Right lobe of liver (tissue), 6 donors: ENCODE results near the gene PDIA5. TPM values are rescaled to one million over a fixed set of nuclear protein-coding genes. Genes with fewer than 3 reads are reported as not detected.
A peak's percentile ranks its signal among the peaks of the same experiment; 100 is the strongest.

Experiments used
- ATAC-seq, 4 donors: fragments of 200-7000 bp; cut with Tn5 transposase; one replicate each; pipeline ENCODE4 v1.9.1; 2020; ENCODE audit warnings: mild to moderate bottlenecking in 4 of 4, moderate library complexity in 4 of 4
- DNase-seq, 3 donors: peaks; one replicate each; pipeline ENCODE4 v3.0.0-alpha.2; 2020
- H3K27ac ChIP-seq, 3 donors: fragments of 200-600 bp; one replicate each; pipeline ENCODE4 v1.8.0; 2022
- H3K27me3 ChIP-seq, 2 donors: fragments of 200-600 bp; one replicate each; pipeline ENCODE4 v1.8.0; 2022
- H3K36me3 ChIP-seq, 4 donors: fragments of 200-600 bp; sonication (generic) in 1 of 4; one replicate each; pipeline versions ENCODE4 v1.5.1 to v1.8.0; 2017 to 2022; ENCODE audit warnings: control low read depth in 1 of 4
- H3K4me1 ChIP-seq, 4 donors: fragments of 200-600 bp; sonication (generic) in 1 of 4; one replicate each; pipeline versions ENCODE4 v1.5.1 to v1.8.0; 2017 to 2022; ENCODE audit warnings: control low read depth in 1 of 4
- H3K4me3 ChIP-seq, 3 donors: fragments of 200-600 bp; one replicate each; pipeline ENCODE4 v1.8.0; 2022
- H3K9me3 ChIP-seq, 4 donors: fragments of 200-600 bp; sonication (generic) in 1 of 4; one replicate each; pipeline versions ENCODE4 v1.5.1 to v1.8.0; 2017 to 2022; ENCODE audit warnings: control low read depth in 1 of 4
- CTCF ChIP-seq, 4 donors: fragments of 200-600 bp in 3 of 4; fragments of 450-650 bp in 1 of 4; IDR thresholded peaks; one replicate each; pipeline versions ENCODE4 v1.5.1 to v1.8.0; 2016 to 2022; ENCODE audit warnings: antibody characterized with exemption in 4 of 4, mild to moderate bottlenecking in 2 of 4
- POLR2A ChIP-seq: fragments of 450-650 bp; IDR thresholded peaks from one replicate; pipeline ENCODE4 v1.6.1; 2017; ENCODE audit warnings: antibody characterized with exemption, mild to moderate bottlenecking
- WGBS: methylation state at CpG from one replicate; pipeline ENCODE4 v1.1.6; 2018; ENCODE audit warnings: low coverage, low lambda C conversion rate; ENCODE audit not compliant: insufficient coverage; ENCODE audit errors: missing lambda C conversion rate; 5-methylcytosine and 5-hydroxymethylcytosine counted together
- intact Hi-C, 2 donors: fragments of 100-400 bp; cut with DNase I; formaldehyde crosslinking; loops; one replicate each; pipeline versions ENCODE4 v1.11.2 to v1.14.1; 2022
- total RNA-seq, 6 experiments: library from RNA; depleted of rRNA in 2 of 6; stranded (reverse); fragments of >200 nt in 2 of 6; fragmentation: NEBNext Ultra II Directional in 3 of 6; extraction: Animal tissue kit (Norgen Biotek cat#: 25700) in 3 of 6; gene quantifications; one replicate each; pipeline versions ENCODE4 v1.1.0 to v1.2.4, GENCODE V29; 2016 to 2023
- donor health status: DM: no; HTN: yes; CAD: no.
- donor health status: DM: no; HTN: no; CAD: no.
- donor health status: DM: no; HTN: no; CAD: no.
- donor health status: DM: no; HTN: yes; CAD: no.
- donor health status: DM: no; HTN: yes; CAD: no.

The PDIA5 gene
- total RNA-seq, 6 experiments from 2014 or later = 26.2 to 109 (median 51.9) TPM

- peaks cover 0 to 55% (median 29%) of the 10 kb centered on the region in 4 donors for H3K4me1 ChIP-seq
- H3K4me3 ChIP-seq = no peak overlapping the region
- 84% methylated on average over 5 of the region's 6 CpGs for WGBS
- ATAC-seq (no peak), DNase-seq (no peak)
- H3K9me3 ChIP-seq = no peaks in the 10 kb centered on the region
- H3K27ac ChIP-seq = no peak overlapping the region
- TF ChIP-seq POLR2A (no peak), CTCF (IDR thresholded peaks at IDR 0.05) (no peak)
- H3K27me3 ChIP-seq = no peaks in the 10 kb centered on the region
- peaks cover 0 to 49% (median 20%) of the 10 kb centered on the region in 4 donors for H3K36me3 ChIP-seq
- intact Hi-C loops = no loop called here
These were observed 86.5 kb downstream of the PDIA5 start for GRCh38 chr3:123153125-123154019.

DNA sequence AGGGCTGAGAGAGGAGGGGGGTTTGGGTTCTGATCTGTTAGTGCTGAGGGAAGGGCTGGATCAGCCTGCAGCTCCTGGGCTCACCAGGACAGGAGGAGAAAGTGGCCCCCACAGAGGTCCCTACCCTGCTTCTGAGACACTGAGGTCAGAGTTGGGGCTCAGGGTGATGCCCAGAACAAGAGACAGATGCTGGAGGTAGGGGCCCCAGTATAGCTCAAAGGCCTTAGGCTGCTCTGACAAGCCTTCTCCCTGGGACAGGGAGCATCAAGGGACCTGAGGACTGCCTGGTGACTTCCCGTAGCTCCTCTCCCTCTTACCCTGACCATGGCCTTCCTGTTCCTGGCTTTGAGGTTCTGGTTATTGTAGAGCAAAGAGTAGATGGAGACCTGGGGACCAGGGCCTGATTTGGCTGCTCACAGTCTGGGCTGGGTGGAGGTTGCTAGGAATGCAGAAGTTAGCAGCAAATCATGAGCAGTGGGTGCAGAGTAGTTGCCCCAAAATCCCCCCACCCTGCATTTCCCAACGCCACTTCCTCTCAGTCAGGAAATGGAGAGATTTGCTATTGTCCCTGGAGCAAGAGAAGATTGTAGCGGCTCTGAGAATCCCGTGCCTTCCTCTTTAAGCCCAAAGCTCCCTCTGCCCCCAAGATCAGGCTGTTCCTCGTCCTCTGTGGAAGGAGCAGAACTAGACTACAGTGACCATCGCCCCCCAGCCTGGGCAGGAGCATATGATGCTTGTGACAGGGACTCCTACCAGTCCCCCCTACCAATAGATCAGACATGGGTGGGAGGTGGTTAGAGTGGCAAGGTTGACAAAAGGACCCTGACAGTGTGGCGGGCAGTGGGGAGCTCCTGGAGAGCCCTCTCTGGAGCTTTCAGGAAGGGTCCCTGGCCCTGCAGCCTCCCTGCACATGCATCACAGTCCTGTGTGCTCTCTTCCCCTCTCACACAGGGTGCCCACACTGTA is 87.5 kb downstream of the PDIA5 start:
- WGBS = 49% methylated on average over 5 of the region's 7 CpGs
- Histone ChIP-seq H3K4me1 (peaks cover 0 to 59% (median 32%) of the 10 kb centered on the region in 4 donors), H3K27me3 (no peaks in the 10 kb centered on the region), H3K4me3 (no peak overlapping the region), H3K27ac (no peak overlapping the region), H3K9me3 (no peaks in the 10 kb centered on the region), H3K36me3 (peaks cover 0 to 50% (median 20%) of the 10 kb centered on the region in 4 donors)
- ATAC-seq (no peak), DNase-seq (no peak)
- no peak for TF ChIP-seq POLR2A
- no peak for TF ChIP-seq CTCF (IDR thresholded peaks at IDR 0.05)
- intact Hi-C loops = no loop called here

DNA sequence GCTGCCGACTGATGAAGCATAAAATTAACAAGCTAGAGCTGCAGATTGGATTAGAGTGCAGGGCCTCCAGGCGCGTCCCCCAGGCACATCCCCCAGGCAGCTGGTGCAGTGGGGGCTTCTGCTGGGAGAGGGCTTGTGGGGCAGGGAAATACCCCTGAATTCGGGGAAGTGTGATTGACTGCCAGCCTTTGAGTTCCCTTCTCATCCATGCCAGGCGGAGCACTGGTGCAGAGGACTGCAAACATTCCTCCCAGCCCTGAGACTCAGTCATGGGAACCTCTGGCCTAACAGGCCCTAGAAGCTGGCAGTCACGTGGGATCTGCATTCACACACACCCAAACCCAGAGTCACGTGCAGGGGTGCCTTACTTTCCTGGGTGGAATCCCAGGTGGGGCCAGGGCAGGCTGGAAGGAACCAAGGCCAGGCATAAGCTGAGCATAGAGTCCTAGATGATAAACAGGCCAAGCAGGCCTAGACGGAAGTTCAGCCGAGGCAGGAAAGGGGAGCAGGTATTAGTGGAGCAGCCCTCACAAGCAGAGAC is 88.7 kb downstream of the PDIA5 start:
- intact Hi-C loops = no loop called here
- DNase-seq (peak; percentile 50 to 83 (median 82)), ATAC-seq (peak; percentile 26 to 56 (median 44))
- no peaks in the 10 kb centered on the region for H3K27me3 ChIP-seq
- WGBS = no CpG with 5 or more reads among the region's 9 CpGs
- no peak for TF ChIP-seq POLR2A
- no peak for TF ChIP-seq CTCF (IDR thresholded peaks at IDR 0.05)
- H3K9me3 ChIP-seq = no peaks in the 10 kb centered on the region
- peak overlapping the region in 1 of 3 donors; percentile 78 for H3K27ac ChIP-seq
- peaks cover 0 to 59% (median 32%) of the 10 kb centered on the region in 4 donors for H3K4me1 ChIP-seq
- no peak overlapping the region for H3K4me3 ChIP-seq
- peaks cover 0 to 44% (median 20%) of the 10 kb centered on the region in 4 donors for H3K36me3 ChIP-seq

- Histone ChIP-seq H3K36me3 (peaks cover 0 to 43% (median 21%) of the 10 kb centered on the region in 4 donors), H3K27ac (peak overlapping the region; percentile 35 to 78 (median 68)), H3K9me3 (no peaks in the 10 kb centered on the region), H3K27me3 (no peaks in the 10 kb centered on the region), H3K4me3 (no peak overlapping the region), H3K4me1 (peaks cover 0 to 59% (median 32%) of the 10 kb centered on the region in 4 donors)
- peak in 3 of 4 donors; percentile 2 to 24 (median 9) for ATAC-seq
- 82% methylated on average over 5 of the region's 15 CpGs for WGBS
- TF ChIP-seq CTCF (IDR thresholded peaks at IDR 0.05) (no peak), POLR2A (no peak)
- intact Hi-C loops = no loop called here
- DNase-seq = no peak
These were observed 89.6 kb downstream of the PDIA5 start for GRCh38 chr3:123156276-123156995.
